ENCODE data around the gene CCDC138.

CCDC138 gene

GRCh38 chr2:108805782-108806181 lies 19.2 kb downstream of the CCDC138 start:
- 100% methylated on average over 1 of the region's 1 CpG for WGBS, 2 experiments (ENCODE audit: insufficient coverage in 2 of 2)
- Histone ChIP-seq H3K4me3 (ENCODE audit: extremely low read depth, insufficient read depth, low read length, poor library complexity, severe bottlenecking) (no peak overlapping the region), H3K4me1 (ENCODE audit: control insufficient read depth, insufficient read depth, low read length, poor library complexity, severe bottlenecking) (no peaks in the 10 kb centered on the region), H3K36me3 (ENCODE audit: control insufficient read depth, insufficient read depth, low read length) (peaks cover 54% of the 10 kb centered on the region), H3K9me3 (ENCODE audit: control insufficient read depth, low read length) (peaks cover 10% of the 10 kb centered on the region), H3K27ac (ENCODE audit: low read depth, low read length, severe bottlenecking) (no peak overlapping the region)

GRCh38 chr2:108806371-108807113 lies 20.0 kb downstream of the CCDC138 start:
- peaks cover 59% of the 10 kb centered on the region for H3K36me3 ChIP-seq (ENCODE audit: control insufficient read depth, insufficient read depth, low read length)
- WGBS, 2 experiments (ENCODE audit: insufficient coverage in 2 of 2) = 88 to 95% methylated on average over 5 of the region's 6 CpGs

DNA sequence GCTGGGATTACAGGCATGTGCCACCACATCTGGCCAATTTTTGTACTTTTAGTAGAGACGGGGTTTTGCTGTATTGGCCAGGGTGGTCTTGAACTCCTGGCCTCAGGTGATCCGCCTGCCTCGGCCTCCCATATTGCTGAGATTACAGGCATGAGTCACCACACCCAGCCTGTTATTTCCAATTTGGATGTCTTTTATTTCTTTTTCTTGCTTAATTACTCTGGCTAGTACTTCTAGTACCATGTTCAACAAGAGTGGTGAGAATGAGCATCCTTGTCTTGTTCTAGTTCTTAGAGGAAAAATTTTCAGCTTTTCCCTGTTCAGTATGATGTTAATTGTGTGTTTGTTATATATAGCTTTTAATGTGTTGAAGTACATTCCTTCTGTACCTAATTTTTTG lies 23.4 kb downstream of the CCDC138 start:
- peaks cover 10% of the 10 kb centered on the region for H3K9me3 ChIP-seq (ENCODE audit: control insufficient read depth, low read length)
- no peaks in the 10 kb centered on the region for H3K4me1 ChIP-seq (ENCODE audit: control insufficient read depth, insufficient read depth, low read length, poor library complexity, severe bottlenecking)
- H3K27ac ChIP-seq (ENCODE audit: low read depth, low read length, severe bottlenecking) = no peak overlapping the region
- H3K4me3 ChIP-seq (ENCODE audit: extremely low read depth, insufficient read depth, low read length, poor library complexity, severe bottlenecking) = no peak overlapping the region
- 100% methylated on average over 1 of the region's 3 CpGs; no CpG with 5 or more reads in 1 of the 2 experiments for WGBS, 2 experiments (ENCODE audit: insufficient coverage in 2 of 2)
- H3K36me3 ChIP-seq (ENCODE audit: control insufficient read depth, insufficient read depth, low read length) = peaks cover 58% of the 10 kb centered on the region

More at GRCh38 chr2:108806371-108807113, 20.0 kb downstream of the CCDC138 start:
- no peak overlapping the region for H3K4me3 ChIP-seq (ENCODE audit: extremely low read depth, insufficient read depth, low read length, poor library complexity, severe bottlenecking)
- H3K9me3 ChIP-seq (ENCODE audit: control insufficient read depth, low read length) = peaks cover 10% of the 10 kb centered on the region
- H3K4me1 ChIP-seq (ENCODE audit: control insufficient read depth, insufficient read depth, low read length, poor library complexity, severe bottlenecking) = no peaks in the 10 kb centered on the region
- H3K27ac ChIP-seq (ENCODE audit: low read depth, low read length, severe bottlenecking) = no peak overlapping the region

GRCh38 chr2:108810993-108811957 lies 24.7 kb downstream of the CCDC138 start:
- WGBS, 2 experiments (ENCODE audit: insufficient coverage in 2 of 2) = 100% methylated on average over 2 to 4 of the region's 4 CpGs
- no peaks in the 10 kb centered on the region for H3K4me1 ChIP-seq (ENCODE audit: control insufficient read depth, insufficient read depth, low read length, poor library complexity, severe bottlenecking)
- no peak overlapping the region for H3K4me3 ChIP-seq (ENCODE audit: extremely low read depth, insufficient read depth, low read length, poor library complexity, severe bottlenecking)
- H3K9me3 ChIP-seq (ENCODE audit: control insufficient read depth, low read length) = peaks cover 10% of the 10 kb centered on the region
- H3K27ac ChIP-seq (ENCODE audit: low read depth, low read length, severe bottlenecking) = no peak overlapping the region
- H3K36me3 ChIP-seq (ENCODE audit: control insufficient read depth, insufficient read depth, low read length) = peaks cover 55% of the 10 kb centered on the region

DNA sequence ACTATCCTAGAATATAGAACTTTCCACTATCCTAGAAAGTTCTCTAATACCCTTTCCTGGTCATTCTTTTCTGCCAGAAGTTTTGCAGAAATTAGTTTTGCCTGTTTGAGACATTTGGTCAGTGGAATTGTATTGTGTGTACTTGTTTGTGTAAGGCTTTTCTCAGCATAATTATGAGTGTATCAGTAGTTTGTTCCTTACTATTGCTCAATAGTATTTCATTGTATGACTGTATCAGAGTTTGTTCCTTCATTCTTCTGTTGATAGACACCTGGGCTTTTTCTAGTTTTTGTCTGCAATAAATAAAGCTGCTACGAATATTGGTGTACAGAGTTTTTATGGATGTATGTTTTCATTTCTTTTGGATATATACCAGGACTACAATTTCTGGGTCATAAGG lies 27.2 kb downstream of the CCDC138 start:
- Histone ChIP-seq H3K4me1 (ENCODE audit: control insufficient read depth, insufficient read depth, low read length, poor library complexity, severe bottlenecking) (no peaks in the 10 kb centered on the region), H3K9me3 (ENCODE audit: control insufficient read depth, low read length) (peaks cover 8% of the 10 kb centered on the region), H3K36me3 (ENCODE audit: control insufficient read depth, insufficient read depth, low read length) (peaks cover 52% of the 10 kb centered on the region), H3K27ac (ENCODE audit: low read depth, low read length, severe bottlenecking) (no peak overlapping the region), H3K4me3 (ENCODE audit: extremely low read depth, insufficient read depth, low read length, poor library complexity, severe bottlenecking) (no peak overlapping the region)
- 86 to 88% methylated on average over 1 of the region's 1 CpG for WGBS, 2 experiments (ENCODE audit: insufficient coverage in 2 of 2)

GRCh38 chr2:108820482-108820881 lies 33.9 kb downstream of the CCDC138 start:
- H3K36me3 ChIP-seq (ENCODE audit: control insufficient read depth, insufficient read depth, low read length) = peaks cover 66% of the 10 kb centered on the region
- H3K4me1 ChIP-seq (ENCODE audit: control insufficient read depth, insufficient read depth, low read length, poor library complexity, severe bottlenecking) = no peaks in the 10 kb centered on the region
- WGBS, 2 experiments (ENCODE audit: insufficient coverage in 2 of 2) = no CpG with 5 or more reads among the region's 2 CpGs
- no peaks in the 10 kb centered on the region for H3K9me3 ChIP-seq (ENCODE audit: control insufficient read depth, low read length)
- no peak overlapping the region for H3K4me3 ChIP-seq (ENCODE audit: extremely low read depth, insufficient read depth, low read length, poor library complexity, severe bottlenecking)
- H3K27ac ChIP-seq (ENCODE audit: low read depth, low read length, severe bottlenecking) = no peak overlapping the region

GRCh38 chr2:108823286-108823685 lies 36.7 kb downstream of the CCDC138 start:
- H3K9me3 ChIP-seq (ENCODE audit: control insufficient read depth, low read length) = no peaks in the 10 kb centered on the region
- no peak overlapping the region for H3K27ac ChIP-seq (ENCODE audit: low read depth, low read length, severe bottlenecking)
- H3K4me3 ChIP-seq (ENCODE audit: extremely low read depth, insufficient read depth, low read length, poor library complexity, severe bottlenecking) = no peak overlapping the region
- no CpG with 5 or more reads among the region's 1 CpG for WGBS, 2 experiments (ENCODE audit: insufficient coverage in 2 of 2)
- H3K4me1 ChIP-seq (ENCODE audit: control insufficient read depth, insufficient read depth, low read length, poor library complexity, severe bottlenecking) = no peaks in the 10 kb centered on the region
- H3K36me3 ChIP-seq (ENCODE audit: control insufficient read depth, insufficient read depth, low read length) = peaks cover 39% of the 10 kb centered on the region

GRCh38 chr2:108824316-108825070 lies 37.9 kb downstream of the CCDC138 start:
- Histone ChIP-seq H3K36me3 (ENCODE audit: control insufficient read depth, insufficient read depth, low read length) (peaks cover 32% of the 10 kb centered on the region), H3K4me3 (ENCODE audit: extremely low read depth, insufficient read depth, low read length, poor library complexity, severe bottlenecking) (no peak overlapping the region), H3K9me3 (ENCODE audit: control insufficient read depth, low read length) (no peaks in the 10 kb centered on the region), H3K4me1 (ENCODE audit: control insufficient read depth, insufficient read depth, low read length, poor library complexity, severe bottlenecking) (no peaks in the 10 kb centered on the region), H3K27ac (ENCODE audit: low read depth, low read length, severe bottlenecking) (no peak overlapping the region)
- WGBS, 2 experiments (ENCODE audit: insufficient coverage in 2 of 2) = 100% methylated on average over 3 of the region's 5 CpGs

- Histone ChIP-seq H3K27ac (ENCODE audit: low read depth, low read length, severe bottlenecking) (no peak overlapping the region), H3K9me3 (ENCODE audit: control insufficient read depth, low read length) (no peaks in the 10 kb centered on the region), H3K36me3 (ENCODE audit: control insufficient read depth, insufficient read depth, low read length) (peaks cover 25% of the 10 kb centered on the region), H3K4me1 (ENCODE audit: control insufficient read depth, insufficient read depth, low read length, poor library complexity, severe bottlenecking) (no peaks in the 10 kb centered on the region), H3K4me3 (ENCODE audit: extremely low read depth, insufficient read depth, low read length, poor library complexity, severe bottlenecking) (no peak overlapping the region)
- WGBS, 2 experiments (ENCODE audit: insufficient coverage in 2 of 2) = 71 to 100% methylated on average over 1 of the region's 4 CpGs
Observed at GRCh38 chr2:108825254-108825653, 38.7 kb downstream of the CCDC138 start.

DNA sequence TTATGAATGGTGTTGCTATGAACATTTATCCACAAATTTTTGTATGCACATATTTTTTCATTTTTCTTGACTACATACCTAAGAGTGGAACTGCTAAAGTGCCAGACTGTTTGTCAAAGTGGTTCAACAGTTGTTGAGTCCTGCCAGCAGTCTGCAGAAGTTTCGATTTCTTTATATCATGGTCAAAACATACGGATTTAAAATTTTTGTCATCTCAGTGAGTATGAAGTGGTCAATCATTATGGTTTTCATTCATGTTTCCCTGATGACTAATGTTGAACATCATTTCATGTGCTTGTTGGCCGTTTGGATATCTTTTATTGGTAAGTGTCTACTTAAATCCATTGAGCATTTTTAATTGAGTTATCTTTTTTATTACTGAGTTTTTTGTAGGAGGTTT lies 39.2 kb downstream of the CCDC138 start:
- WGBS, 2 experiments (ENCODE audit: insufficient coverage in 2 of 2) = 89 to 93% methylated on average over 2 to 3 of the region's 3 CpGs
- H3K9me3 ChIP-seq (ENCODE audit: control insufficient read depth, low read length) = no peaks in the 10 kb centered on the region

More for the DNA sequence above, 39.2 kb downstream of the CCDC138 start:
- Histone ChIP-seq H3K4me3 (ENCODE audit: extremely low read depth, insufficient read depth, low read length, poor library complexity, severe bottlenecking) (no peak overlapping the region), H3K4me1 (ENCODE audit: control insufficient read depth, insufficient read depth, low read length, poor library complexity, severe bottlenecking) (no peaks in the 10 kb centered on the region), H3K36me3 (ENCODE audit: control insufficient read depth, insufficient read depth, low read length) (peaks cover 21% of the 10 kb centered on the region), H3K27ac (ENCODE audit: low read depth, low read length, severe bottlenecking) (no peak overlapping the region)
